Activated effector memory CD4-positive, alpha-beta T cell treated with Interleukin-2 at 50 U/mL for 16 hours (primary cell): ENCODE measurements around the gene ITGAE.
"Not testable (repeated sequence)": the region's sequence is repeated elsewhere in the genome, so short reads cannot be mapped to it uniquely, and the experiment has no call there.

Experiments used
- DNase-seq: peaks from one replicate; pipeline ENCODE4 v3.0.0-alpha.2; 2020

Gene ITGAE, protein sequence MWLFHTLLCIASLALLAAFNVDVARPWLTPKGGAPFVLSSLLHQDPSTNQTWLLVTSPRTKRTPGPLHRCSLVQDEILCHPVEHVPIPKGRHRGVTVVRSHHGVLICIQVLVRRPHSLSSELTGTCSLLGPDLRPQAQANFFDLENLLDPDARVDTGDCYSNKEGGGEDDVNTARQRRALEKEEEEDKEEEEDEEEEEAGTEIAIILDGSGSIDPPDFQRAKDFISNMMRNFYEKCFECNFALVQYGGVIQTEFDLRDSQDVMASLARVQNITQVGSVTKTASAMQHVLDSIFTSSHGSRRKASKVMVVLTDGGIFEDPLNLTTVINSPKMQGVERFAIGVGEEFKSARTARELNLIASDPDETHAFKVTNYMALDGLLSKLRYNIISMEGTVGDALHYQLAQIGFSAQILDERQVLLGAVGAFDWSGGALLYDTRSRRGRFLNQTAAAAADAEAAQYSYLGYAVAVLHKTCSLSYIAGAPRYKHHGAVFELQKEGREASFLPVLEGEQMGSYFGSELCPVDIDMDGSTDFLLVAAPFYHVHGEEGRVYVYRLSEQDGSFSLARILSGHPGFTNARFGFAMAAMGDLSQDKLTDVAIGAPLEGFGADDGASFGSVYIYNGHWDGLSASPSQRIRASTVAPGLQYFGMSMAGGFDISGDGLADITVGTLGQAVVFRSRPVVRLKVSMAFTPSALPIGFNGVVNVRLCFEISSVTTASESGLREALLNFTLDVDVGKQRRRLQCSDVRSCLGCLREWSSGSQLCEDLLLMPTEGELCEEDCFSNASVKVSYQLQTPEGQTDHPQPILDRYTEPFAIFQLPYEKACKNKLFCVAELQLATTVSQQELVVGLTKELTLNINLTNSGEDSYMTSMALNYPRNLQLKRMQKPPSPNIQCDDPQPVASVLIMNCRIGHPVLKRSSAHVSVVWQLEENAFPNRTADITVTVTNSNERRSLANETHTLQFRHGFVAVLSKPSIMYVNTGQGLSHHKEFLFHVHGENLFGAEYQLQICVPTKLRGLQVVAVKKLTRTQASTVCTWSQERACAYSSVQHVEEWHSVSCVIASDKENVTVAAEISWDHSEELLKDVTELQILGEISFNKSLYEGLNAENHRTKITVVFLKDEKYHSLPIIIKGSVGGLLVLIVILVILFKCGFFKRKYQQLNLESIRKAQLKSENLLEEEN

DNA sequence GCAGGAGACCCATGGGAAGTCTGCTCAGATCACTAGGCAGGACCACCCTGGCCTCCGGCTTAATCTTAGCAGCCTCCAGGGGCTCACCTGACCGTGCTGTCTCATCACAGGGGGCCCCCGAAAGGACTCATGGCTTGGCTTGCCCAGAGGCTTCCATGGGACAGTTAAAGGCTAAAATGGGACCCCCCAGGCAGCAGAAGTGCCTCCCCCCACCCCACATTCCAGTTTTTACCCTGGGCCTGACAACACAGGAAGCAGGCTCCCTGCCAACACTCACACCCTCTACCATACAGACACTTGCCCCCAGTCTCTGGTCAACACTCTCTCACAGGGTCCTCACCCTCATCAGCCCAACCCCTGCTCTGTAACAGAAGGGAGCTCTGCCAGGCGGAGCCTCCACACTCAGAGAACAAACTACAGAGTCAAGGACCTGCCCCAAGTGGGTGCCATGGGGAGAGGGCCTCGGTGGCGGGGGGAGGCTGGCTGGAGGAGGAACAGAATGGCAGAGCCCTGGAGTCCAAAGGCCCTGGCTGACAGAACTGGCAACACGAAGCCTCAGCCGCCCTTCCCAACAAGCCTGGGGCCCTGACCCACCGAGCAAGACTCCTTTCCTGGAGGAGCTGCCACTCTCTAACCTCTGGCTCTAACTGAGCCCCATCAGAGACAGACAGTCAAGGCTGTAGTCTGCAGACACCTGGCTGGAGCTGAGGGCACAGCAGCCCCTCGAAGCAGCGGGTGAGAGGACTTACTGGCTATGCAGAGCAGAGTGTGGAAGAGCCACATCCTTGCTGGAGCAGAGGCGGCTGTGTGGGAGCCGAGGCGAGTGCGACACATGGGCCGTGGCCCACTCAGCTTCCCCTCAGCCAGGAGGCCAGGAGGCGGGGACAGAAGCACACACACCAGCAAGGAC is at the start of gene ITGAE:
ITGAE (minus strand) TSS at position 827 of the 910 bp plus-strand sequence; CDS start at position 783, 44 bp downstream.
- no peak for DNase-seq

DNA sequence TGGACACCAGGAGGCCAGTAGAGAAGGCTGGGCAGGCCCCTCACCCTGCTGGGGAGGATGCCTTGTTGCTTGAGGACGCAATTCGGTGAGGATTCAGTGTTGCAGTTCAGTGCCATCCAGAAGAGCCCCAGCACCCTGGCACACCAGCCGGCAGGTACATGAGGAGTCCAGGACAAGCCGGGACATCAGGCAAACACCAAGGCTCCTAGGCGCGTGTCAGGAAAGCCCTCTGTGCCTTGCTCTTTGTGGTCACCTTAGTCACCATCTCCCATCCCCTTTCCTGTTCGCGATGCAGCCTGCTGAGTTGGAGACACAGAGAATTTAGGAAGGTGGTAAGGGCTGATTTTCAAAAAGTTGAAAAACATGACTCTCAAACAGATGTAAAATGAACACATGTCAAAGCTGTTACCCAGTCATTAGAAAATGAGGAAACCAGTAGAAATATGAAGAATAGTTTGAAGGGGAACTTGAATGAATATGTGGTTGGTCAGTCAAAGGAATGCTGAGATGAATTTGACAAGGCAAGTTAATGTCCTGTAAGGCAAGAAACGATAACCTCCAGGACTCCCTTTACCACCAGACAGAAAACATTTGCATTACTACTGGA is 47.3 kb upstream of the ITGAE start:
- no peak for DNase-seq

DNA sequence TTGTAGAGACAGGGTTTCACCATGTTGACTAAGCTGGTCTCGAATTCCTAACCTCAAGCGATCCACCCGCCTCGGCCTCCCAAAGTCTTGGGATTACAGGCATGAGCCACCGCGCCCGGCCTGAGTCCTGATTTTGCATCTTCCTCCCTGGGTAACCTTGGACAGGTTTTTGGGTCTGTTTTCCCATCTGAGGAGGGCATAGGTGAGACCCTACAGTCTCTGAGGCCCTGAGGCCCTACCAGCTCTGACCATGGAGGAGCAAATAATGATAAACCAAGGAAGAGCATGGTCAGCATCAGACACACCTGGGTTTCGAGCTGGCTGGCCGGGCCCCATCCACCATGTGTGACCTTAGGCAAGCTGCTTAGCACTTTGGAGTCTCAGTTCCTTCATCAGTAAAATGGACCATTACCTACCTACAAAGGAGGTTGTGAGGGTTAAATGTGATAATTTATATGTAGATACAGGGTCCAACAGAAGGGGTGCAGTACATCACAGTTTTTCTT is 46.2 kb upstream of the ITGAE start:
- no peak for DNase-seq

DNA sequence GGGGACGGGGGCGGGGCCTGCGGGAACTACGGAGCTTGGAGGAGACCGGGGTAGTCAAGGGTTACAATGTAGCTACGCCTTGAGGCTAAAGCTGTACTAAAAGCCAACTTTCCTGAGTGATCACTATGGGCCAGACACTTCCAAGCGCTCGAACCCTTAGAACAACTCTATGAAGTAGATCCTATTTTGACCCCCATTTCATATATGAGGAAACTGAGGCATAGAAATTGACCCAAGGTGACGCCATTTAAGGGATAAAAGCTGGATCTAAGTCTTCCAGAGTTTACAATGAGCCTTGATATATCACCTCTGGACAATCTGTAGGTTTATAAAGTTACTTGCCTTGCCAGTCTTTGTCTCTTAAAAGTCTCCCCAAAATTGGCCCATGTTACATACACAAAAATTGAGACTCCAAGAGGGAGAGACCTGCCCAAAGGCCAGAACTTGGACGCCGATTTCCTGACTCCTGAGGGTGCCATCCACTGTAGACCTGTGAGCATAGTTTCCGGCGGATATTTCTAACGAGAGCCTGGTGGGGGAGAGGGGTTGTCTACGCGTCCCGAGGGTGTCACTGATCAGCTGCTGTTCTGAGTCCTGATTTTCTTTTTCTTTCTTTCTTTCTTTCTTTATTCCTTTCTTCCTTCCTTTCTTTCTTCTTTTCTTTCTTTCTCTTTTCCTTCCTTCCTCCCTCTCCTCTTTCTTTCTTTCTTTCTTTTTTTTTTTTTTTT is 45.6 kb upstream of the ITGAE start:
- DNase-seq, result no peak

DNA sequence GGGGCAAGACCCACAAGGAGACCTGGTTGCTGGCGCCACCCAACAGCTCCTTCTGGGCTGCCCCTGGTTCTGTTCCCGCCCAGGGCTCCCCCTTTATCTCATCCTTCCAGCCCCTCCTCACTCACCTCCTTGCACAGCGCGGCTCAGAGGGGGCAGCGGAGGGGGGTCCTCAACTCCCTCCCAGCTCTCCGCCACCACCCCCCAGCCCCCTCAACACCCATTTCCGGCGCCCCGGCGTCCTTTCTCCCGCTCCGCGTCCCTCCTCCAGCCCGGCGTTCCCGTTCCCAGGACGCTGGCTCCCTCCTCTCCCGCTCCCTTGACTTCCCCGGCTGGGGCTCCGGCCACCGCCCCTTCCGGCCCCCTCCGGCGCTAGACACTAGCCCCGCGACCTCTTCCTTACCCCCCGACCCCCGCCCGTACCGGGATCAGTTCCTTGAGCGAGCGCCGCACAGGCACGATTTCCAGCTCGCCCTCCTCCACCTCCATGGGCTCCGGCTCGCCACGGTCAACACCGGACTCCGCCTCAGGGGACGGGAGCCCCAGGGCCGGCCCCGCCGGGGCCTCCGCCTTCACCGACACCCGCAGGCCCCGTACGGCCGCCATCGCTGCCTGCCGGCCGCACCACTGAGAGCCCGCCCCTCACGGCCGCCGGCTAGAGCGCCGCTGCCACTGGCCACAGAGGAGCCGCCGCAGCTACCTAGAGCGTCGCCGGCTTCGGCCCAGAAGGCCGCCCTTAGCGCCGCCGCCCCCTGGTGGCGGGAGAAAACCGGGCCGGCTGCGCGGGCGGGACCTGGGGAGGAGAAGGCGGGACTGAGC is 44.8 kb upstream of the ITGAE start, which contains the start of gene NCBP3:
NCBP3 (minus strand) TSS at position 626 of the 816 bp plus-strand sequence; CDS start at position 603, 23 bp downstream.
- DNase-seq, result peak; percentile 85

DNA sequence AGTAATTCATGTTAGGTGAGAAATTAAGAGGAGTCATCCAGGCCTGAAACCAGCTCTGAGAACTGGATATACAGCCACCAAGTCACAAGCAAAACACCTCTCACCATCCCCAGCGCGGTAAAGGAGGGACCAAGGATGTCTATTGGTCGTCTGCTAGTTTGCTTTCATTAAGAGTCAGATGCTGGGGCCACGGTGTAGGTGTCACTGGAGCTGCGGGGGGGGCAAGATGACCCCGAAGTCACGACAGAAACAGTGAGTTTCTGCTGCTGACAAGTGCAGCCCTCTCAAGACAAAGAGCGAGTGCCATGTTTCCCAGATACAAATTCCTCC is 44.3 kb upstream of the ITGAE start:
- DNase-seq, result no peak

DNA sequence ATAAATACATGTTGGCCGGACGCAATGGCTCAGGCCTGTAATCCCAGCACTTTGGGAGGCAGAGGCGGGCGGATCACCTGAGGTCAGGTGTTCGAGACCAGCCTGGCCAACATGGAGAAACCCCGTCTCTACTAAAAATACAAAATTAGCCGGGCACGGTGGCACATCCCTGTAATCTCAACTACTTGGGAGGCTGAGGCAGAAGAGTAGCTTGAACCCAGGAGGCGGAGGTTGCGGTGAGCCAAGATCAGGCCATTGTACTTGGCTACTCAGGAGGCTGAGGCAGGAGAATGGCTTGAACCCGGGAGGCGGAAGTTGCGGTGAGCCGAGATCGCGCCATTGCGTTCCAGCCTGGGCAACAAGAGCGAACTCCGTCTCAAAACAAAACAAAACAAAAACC is 43.6 kb upstream of the ITGAE start:
- not testable (repeated sequence) for DNase-seq

DNA sequence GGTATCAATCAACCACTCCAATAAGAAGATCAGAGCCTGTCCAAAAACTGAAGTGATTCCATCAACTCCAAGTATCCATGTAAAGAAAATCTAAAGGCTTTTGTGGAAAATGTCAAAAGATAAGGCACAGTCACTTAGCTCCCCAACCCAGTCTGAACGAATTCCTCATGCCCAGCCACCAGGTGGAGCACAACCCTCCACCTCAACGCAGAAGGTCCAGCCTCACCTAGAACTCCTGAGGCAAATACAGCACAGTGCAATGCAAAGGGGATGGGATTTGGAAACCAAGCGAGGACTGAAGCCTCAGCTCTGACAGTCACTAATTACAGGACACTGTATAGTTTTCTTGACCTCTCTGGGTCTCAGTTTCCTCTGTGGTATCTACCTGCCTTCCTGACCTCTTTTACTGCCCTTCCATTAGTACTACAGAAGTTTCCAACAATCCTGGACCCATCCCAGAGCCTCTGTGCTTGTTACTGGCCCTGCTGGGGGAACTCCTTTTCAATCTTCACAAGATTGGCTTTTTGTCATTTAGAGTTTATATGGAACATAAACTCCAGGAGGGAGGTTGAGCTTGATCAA is 43.0 kb upstream of the ITGAE start:
- peak; percentile 11 for DNase-seq

DNA sequence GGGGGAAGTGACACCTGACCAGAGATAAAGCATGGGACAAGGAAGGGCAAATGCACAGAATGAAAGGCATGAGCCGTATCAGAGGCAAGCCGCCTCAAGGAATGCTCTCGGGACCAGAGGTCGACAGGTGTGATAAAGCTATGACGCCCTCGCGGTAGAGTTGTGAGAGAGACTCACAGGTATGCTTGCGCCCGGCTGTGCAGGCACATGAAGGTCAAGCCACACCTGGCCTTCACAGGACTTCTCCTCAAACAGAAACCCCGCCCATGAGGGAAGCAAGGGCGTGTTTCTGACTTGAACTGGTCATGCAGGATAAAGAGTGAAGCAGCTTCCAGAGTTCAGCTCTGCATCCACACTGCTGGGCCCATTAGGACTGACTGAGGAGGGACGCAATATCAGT is 37.2 kb upstream of the ITGAE start:
- DNase-seq, result no peak

DNA sequence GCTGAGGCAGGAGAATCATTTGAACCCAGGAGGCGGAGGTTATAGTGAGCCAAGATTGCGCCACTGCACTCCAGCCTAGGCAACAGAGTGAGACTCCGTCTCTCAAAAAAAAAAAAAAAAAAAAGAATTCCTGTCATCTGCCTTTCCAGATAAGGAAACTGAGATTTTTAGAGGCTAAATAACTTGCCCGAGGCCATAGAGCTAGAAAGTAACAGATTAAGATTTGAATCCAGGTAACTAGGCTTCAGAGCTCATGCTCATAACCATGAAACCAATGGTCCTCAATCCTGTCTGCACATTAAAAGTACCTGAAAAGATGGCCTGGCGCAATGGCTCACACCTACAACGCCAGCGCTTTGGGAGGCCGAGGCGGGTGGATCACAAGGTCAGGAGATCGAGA is 35.6 kb upstream of the ITGAE start:
- no peak for DNase-seq

DNA sequence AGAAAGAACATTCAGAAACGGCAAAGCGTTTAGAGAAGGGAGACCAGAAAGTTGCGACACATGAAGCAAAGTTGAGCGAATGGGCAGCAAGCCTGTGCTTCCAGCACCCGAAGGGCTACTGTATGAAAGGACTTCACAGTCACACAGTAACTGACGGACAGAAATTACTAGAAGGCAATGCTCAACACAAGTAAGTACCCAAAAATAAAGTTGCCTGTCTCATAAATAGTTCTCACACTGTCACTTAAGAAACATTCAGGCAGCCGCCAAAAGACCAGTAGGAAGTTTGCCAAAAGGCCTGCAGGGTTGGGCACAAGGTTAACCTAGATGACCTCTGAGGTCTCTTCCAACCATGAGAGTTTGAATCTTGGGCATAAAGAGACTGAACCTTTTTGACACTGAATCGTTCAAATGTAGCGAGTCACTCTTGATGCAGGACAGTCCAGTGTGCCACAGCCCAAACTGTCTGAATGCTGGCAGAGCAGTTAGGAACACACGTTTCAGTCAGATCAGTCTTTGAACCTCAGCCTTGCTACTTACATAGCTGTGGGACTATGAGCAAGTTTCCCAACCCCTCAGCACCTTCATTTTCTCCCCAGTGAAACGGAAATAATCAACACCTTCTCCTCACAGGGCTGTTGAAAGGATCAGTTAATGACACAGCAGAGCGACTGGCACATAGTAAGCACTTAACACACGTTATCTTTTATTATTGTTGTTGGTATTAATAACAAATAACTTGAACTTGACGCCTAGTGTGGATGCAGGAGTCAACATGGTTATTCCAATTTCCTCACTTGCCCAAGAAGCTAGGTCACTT is 34.6 kb upstream of the ITGAE start:
- DNase-seq, result no peak

DNA sequence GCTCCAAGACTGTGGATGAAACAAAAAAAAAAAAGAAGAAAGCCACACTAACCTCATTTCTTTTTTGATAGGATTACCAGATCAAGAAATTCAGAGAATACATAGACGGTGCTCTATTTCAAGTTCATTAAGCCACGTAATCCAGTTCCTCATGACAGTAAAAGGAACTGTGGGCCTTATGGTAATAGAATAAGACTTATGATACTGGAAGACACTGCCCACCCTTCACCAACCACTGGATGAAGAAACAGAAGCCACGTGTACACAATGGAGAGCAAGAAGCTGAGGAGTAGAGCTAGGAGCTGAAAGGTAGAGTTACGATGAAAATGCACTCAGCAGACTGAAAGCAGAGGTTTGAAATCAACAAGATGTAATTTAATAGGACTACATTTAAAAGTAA is 33.8 kb upstream of the ITGAE start:
- no peak for DNase-seq

DNA sequence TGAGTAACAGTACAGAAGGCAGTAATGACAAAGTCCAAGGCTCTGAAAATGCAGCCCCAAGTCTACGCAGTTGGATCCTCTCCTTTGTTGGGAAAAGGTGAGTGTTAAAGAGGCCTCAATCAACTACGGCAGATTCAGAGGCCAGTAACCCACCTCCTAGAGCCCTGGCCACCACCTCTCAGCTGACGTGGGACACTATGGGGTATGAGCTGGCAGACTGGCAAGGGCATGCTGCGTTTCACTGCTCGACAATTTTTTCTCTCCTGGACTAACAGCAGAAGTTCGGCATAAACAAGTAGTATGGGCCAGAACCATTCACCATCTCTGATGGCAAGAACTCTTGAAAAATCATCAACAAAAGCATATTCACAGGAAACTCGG is 27.9 kb upstream of the ITGAE start:
- DNase-seq, result no peak

DNA sequence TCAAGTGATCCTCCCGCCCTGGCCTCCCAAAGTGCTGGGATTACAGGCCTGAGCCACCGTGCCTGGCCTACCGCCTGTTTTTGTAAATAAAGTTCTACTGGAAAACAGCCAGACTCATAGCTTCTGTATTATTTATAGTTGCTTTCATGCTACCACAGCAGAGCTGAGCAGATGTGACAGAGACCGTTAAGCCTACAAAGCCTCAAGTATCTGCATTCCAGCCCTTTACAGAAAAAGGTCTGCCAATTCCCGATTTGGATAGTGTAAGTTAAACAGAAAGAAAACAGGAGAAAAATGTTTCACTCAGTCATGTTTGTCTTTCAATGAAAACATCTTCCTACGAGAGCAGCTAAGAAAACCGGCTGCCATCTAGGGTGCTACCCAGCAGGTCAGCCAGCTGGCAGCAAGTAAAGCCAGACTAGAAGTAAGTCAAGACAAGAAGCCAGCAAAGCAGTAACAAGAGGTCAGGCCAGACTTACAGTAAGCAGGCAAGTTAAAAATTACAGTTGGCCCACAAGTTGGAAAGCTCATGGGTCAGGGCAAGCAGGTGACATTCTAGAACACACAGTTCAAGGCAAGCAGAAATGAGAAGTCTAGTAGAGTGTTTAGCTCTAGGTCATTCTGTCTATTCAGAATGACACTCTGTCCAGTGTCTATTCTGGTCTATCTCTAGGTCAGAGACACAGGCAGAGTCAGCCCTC is 27.3 kb upstream of the ITGAE start:
- no peak for DNase-seq

DNA sequence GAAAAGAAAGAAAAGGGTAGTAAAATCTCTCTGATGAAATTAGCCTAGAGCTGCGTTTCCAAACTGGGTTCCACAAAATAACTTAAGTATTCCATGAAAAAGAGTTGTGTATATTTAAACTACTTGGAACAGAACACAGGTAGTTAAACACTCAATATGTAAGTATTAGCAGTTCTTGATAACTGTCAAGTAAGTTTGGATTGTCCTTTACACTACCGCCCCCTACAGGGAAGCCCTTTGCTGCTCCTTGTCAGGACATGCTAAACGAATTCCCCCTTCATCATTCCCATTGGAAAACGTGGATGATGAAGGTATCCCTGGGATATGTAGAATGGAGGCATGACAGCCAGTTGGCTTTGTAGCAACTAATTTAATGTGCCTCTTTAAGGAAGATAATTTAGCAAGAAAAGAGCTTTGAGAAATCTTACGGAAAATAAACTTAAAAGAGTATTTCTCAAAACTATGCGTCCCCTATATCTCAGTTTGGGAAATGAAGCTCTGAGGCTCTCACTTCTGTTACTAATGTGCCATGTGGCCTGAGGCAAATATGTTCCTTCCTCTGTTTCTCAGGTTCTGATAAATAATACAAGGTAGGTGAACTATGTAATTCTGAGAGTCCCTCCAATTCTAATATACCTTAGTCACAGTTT is 26.3 kb upstream of the ITGAE start:
- peak; percentile 27 for DNase-seq

DNA sequence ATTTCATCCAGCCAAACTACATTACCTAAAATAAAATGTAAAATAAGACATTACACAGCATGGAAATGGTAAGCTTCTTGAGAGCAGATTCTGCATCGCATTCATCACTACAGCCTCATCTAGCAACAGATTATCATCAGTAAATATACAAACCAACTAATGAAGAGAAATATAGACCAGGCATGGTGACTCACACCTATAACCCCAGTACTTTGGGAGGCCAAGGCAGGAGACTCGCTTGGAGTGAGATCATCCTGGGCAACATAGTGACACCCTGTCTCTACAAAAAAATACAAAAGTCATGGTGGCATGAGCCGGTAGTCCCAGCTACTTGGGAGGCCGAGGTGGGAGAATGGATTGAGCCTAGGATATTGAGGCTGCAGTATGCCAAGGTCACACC is 25.2 kb upstream of the ITGAE start:
- DNase-seq, result no peak

DNA sequence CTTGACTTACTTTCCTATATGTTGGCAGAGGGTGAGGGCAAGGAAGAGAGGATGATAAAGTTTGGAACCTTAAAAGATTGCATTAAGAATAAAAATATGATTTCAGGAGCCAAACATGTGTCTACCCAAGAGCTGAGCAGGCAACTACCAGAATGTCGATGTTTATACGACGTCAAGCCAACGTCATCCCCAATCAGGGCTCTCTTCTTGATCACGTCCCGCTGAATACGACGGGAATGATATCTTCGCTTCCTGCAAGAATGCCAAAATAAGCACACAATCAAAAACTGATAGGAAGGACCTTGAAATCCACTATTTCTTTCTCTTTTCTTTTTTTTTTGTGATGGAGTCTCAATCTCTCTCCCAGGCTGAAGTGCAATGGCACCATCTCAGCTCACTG is 20.1 kb upstream of the ITGAE start:
- no peak for DNase-seq

DNA sequence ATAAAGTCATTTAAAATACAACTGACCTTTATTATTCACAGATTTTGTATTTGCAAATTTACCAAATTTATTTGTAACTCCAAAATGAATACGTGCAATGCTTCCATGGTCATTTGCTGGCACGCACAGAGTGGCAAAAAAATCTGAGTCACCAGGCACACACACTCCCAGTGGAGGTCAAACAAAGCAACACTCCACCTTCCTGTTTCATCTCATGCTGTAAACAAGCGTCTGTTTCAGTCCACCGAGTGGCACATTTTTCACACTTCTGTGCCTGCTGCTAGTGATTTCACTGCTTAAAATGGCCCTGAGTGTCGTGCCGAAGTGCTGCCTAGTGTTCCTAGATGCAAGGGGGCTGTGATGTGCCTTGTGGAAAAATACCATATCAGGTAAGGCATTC is 17.8 kb upstream of the ITGAE start:
- no peak for DNase-seq
